PFSK-1 (cell line): ENCODE results near the gene SAA1.

Experiments used
- FOXP2 ChIP-seq: optimal IDR thresholded peaks from 2 replicates; pipeline ENCODE3; 2011; ENCODE audit warnings: borderline replicate concordance, control low read depth, inconsistent platforms; ENCODE audit not compliant: insufficient read depth; ENCODE audit errors: extremely low read length, extremely low read depth
- POLR2AphosphoS5 ChIP-seq: IDR thresholded peaks from 2 replicates; pipeline ENCODE4 v1.6.1; 2012; ENCODE audit warnings: low read depth, mild to moderate bottlenecking, control low read depth, low read length, moderate library complexity
- REST ChIP-seq, 2 experiments: IDR thresholded peaks; 2 replicates each; pipeline versions ENCODE4 v1.6.1 to v1.8.0; 2011 to 2012; ENCODE audit warnings: low read depth in 2 of 2, low read length in 2 of 2, control low read depth in 1 of 2, inconsistent platforms in 1 of 2, mild to moderate bottlenecking in 1 of 2, moderate library complexity in 1 of 2; ENCODE audit not compliant: insufficient read depth in 1 of 2

GRCh38 chr11:18314784-18315523 lies 48.9 kb downstream of the SAA1 start:
- TF ChIP-seq FOXP2 (no peak), POLR2AphosphoS5 (no peak), REST (IDR thresholded peaks at IDR 0.05; ENCODE audit: insufficient read depth in 1 of 2, low read depth in 2 of 2, low read length in 2 of 2) (no peak)
